GM21515 (cell line): ENCODE data around the gene FBXL7.

Source experiments
- ATAC-seq: cut with Tn5 transposase; IDR thresholded peaks from one replicate; pipeline ENCODE4 v1.9.1; 2021; ENCODE audit not compliant: unreplicated experiment

FBXL7 gene

DNA sequence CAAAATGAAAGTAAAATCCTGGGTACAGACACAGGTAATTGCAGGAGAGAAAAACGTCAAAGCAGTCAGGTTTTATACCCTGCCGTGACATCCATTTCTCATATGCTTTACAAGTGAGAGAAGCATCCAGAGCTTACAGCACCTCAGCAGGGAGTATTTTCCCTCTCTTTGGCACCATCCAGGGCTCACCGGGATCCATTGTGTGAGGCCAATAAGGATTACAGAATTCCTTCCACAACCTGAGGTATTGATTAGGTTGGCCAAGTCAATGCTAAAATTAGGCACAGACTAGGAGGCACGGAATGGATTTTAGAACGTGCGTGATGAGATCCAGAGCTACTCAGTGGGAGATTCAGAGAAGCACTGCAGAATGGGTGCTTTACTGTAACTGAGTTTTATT lies 296.6 kb downstream of the FBXL7 start:
- ATAC-seq, result no peak

DNA sequence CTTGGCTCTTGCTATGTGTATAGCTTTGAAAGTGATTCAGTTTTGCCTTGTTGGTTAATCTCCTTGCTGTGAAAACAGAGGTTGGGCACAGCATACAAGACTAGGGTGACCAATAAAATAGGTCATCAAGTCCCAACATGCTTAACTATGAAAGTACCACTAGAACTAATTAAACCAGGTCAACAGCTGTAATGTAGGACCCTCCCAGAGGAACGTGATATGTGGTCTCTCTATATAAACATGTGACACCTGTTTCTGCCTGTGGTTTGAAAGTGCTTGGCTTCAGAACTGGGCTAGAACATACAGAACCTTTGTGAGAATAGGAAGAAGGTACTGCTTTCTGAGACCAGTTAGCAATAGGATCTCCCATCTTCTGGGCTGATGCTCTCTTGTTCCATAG lies 297.1 kb downstream of the FBXL7 start:
- no peak for ATAC-seq

- ATAC-seq, result no peak
Measured at GRCh38 chr5:15798006-15798405, 298.0 kb downstream of the FBXL7 start.

GRCh38 chr5:15799014-15799413 lies 299.0 kb downstream of the FBXL7 start:
- no peak for ATAC-seq

DNA sequence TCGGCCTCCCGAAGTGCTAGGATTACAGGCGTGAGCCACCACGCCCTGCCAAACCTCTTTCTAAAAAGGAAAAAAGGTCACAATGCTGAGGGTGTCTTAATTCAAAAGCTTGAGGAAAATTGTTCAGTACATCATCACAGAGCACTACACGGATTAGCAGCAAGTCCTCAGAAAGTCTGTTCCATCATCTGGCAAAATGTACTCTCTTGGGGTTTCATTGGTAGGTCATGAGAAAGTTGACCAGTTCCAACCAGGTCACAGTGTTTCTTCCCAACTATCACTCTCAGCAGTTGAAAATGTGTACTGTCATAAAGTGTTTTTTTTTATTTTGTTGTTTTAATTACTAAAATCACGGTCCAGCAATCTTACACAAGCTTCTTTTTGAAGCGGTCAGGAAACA lies 299.6 kb downstream of the FBXL7 start:
- ATAC-seq, result no peak

- no peak for ATAC-seq
Measured at GRCh38 chr5:15803280-15803679, 303.3 kb downstream of the FBXL7 start.

DNA sequence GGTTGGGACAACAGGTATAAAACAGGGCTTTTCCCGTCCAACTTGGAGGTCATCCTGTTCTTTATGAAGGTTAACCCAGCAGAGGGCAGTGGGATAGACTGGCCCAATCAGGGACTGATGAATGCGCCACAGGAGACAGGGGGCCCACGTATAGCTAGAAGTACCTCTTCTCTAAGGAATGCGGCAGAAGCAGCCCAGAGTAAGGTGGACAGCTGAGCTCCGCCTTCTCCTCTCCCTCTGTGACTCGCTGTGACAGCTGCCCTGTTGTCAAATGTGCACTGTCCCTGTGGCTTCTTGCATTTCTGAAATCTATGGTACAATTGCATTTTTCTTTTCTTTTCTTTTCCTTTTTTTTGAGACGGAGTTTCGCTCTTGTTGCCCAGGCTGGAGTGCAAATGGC lies 306.6 kb downstream of the FBXL7 start:
- no peak for ATAC-seq

DNA sequence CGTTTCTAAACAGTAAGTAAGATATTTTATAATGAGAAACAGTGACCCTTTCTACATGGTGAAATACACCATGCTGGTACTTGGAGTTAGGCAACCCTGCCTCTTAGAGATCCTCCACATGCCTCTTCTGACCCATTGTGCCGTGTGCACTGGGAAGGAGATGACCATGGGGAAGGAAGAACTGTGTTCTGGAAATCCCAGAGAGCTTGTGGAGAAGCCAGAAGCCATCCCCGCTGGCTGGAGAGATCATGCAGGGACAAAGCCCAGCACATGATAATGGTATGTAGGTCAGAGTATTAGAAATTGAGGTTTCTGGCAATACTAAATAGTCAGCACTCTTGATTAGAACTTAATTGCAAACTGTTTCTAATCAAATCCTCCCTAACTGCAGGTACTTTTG lies 307.3 kb downstream of the FBXL7 start:
- no peak for ATAC-seq

DNA sequence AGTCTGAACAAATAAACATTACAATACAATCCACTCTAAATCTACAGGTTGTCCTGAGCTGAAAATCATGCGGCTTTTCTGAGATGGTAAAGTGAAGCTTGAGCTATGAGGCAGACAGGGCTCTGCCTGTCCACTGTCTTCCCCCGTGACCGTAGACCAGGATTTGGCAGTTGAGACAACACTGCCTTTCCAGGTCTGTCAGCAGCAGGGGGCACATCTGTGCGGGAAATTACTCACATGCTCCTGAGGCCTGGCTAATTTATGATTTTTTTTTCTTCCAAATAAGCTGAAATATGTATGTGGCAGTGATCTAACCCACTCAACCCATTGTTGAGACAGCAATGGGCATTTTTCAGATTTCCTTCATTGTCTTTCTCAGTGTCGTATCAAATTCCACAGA lies 307.9 kb downstream of the FBXL7 start:
- no peak for ATAC-seq

DNA sequence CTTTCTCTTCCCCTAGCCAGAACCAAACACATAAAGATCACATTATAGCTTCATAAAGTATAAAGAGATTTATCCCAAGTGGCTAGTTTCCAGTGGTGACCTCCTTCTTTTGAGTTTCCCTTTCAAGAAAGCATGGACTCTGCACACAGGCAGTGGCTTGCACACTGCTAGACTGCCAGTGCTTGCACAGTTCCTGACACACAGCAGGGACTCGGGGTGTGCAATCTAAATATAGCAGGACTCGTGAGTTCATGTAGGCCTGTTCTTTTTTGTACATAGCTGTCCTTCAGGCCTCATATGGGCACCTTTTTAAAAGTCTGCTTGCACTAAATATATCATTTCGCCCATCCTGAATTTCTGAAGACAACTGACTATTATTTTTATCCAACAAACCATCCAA lies 308.6 kb downstream of the FBXL7 start:
- no peak for ATAC-seq

- no peak for ATAC-seq
Measured at GRCh38 chr5:15819617-15820016, 319.6 kb downstream of the FBXL7 start.

DNA sequence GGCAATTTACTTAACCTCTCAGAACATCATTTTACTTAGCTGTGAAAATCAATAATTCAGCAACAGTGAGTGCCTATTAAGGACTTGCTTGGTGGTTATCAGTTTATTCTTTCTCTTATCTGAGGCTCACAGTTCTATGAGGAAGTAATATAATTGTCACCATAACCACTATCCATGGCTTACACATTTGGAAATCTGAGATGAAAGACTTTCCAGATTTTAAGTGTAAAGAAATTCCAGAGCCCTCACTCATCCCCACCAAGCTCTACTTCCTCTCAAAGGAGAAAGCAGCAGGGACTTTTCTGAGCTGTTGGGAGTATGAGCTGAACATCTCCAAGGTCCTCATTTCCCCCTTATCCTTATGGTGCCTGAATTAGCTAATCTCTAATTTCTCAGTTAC lies 321.5 kb downstream of the FBXL7 start:
- ATAC-seq, result no peak

DNA sequence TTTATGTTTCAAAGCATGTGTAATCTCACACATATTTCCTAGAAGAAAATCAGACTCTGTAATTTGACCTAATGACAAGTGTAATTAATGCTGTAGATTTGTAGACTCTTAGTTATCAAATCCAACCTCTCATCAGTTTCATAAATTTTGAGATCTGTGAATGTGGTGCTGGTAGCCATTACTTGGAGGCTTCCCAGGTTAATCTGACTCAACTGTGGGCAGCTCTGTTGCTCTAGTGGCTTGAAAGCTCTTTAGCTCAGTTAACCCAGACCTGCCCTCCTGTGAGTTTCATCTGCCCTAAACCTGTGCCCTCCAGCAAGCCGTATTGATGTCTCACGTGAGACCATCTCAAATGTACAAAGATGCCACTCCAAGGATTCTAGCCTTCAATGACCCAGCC lies 323.4 kb downstream of the FBXL7 start:
- no peak for ATAC-seq

GRCh38 chr5:15827741-15828140 lies 327.8 kb downstream of the FBXL7 start:
- ATAC-seq, result no peak

- ATAC-seq, result no peak
Measured at GRCh38 chr5:15831408-15831807, 331.4 kb downstream of the FBXL7 start.

- no peak for ATAC-seq
Measured at GRCh38 chr5:15833365-15833764, 333.4 kb downstream of the FBXL7 start.

- ATAC-seq, result no peak
Measured at GRCh38 chr5:15834596-15835245, 334.7 kb downstream of the FBXL7 start.

GRCh38 chr5:15835514-15835913 lies 335.5 kb downstream of the FBXL7 start:
- no peak for ATAC-seq

- no peak for ATAC-seq
Measured at GRCh38 chr5:15837551-15838289, 337.7 kb downstream of the FBXL7 start.

DNA sequence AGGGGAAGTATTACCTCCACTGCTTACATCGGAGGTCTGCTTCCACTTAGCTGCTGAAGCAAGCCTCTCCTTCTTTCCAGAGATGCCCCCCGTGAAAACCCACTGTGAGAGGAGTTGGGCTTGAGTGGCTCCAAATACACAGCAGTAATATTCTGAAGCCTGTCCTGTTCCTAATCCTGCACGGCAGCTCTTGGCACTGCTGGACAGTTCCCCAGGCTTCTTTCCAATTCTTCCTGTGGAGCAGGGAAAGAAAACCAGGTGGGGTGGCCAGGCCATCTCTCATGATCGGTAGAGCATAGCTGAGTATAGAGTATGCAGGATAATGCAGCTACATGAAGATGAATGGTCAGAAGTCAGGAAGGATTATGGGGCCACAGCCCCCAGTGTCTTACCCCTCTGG lies 344.3 kb downstream of the FBXL7 start:
- no peak for ATAC-seq

DNA sequence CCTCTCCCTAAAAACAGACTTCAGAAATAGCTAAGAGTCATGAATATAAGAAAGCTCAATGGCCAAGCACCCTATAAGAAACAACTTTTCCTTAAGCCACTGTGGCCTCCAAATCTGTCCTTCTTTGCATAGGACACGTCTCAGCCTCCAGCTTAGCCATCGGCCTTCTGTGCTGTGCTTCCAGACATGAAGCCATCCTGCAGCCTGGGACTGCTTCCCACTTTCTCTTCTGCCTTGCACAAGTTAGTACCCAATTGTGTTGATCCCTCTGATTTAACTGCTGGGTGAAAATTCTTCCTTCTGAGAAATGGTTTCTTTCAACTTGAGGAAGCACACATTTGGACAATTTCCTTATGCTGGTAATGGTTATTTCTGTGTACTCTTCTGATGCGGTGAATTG lies 344.9 kb downstream of the FBXL7 start:
- no peak for ATAC-seq

- no peak for ATAC-seq
Measured at GRCh38 chr5:15850536-15850935, 350.6 kb downstream of the FBXL7 start.

DNA sequence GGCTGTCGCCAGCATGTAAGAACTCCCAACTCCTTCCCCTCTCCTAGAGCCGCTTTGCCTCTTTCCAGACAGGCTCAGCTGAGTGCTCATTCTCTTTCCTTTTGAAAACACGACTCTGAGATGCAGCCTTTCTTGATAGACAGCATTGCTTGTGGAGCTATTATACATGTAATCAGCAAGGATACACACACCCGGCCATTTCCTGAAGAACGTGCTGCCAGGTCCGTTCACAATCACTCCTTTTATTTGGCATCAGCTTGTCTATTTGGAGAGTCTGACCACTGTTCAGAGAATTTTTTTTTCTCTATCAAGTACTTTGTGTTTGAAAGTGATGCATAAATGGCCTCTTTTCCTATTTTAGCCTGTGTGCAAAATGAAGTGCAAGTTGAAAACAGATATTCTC lies 351.0 kb downstream of the FBXL7 start:
- ATAC-seq, result no peak
